ENCODE data around the gene PGM1. TPM values are rescaled to one million over a fixed set of nuclear protein-coding genes. Genes with fewer than 3 reads are reported as not detected.

Gene PGM1
- total and polyA plus RNA-seq, 10 of the 15 experiments (the other 5 are each of a cell fraction or from before 2014, with no cell fraction given), result 22.5 to 72.6 (median 50.8) TPM

DNA sequence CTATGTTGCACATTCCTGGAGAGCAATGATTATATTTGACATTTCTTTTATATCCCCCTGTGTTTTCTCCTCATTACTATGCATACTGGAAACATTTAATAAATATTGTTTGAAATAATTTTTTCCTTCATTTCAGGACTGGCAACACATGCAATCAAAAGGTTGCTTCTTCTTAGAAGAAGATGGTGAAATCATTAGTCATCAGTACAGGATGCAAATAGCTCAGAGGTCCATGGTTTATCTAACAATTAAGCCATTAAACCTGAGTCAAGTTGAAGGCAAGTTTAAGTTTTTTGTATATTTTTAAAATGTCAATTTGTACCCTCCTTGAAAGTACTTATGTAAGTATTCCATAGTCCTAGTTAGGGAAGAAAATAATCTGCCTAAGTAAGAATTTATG, 47.4 kb upstream of the PGM1 start:
- no TSS peak for BruUV-seq (replicated peaks)
- Histone ChIP-seq H3K27ac (ENCODE audit: control insufficient read depth, insufficient read depth) (no peak overlapping the region), H2AFZ (ENCODE audit: control insufficient read depth, low read depth, low read length) (no peak overlapping the region), H3K4me1 (ENCODE audit: control insufficient read depth, insufficient read depth, low read length) (no peaks in the 10 kb centered on the region), H3K79me2 (ENCODE audit: control insufficient read depth, insufficient read depth, low read length) (no peaks in the 10 kb centered on the region), H3K4me3 (no peak overlapping the region), H4K20me1 (ENCODE audit: control insufficient read depth, insufficient read depth) (no peaks in the 10 kb centered on the region), H3K9ac (ENCODE audit: control insufficient read depth, insufficient read depth, low read length) (no peak overlapping the region), H3K27me3 (replicated peaks in 1 of 2; ENCODE audit: control insufficient read depth in 2 of 2, insufficient read depth in 2 of 2, low read length in 1 of 2) (no peaks in the 10 kb centered on the region), H3K36me3 (ENCODE audit: control insufficient read depth in 2 of 2, insufficient read depth in 2 of 2, low read length in 1 of 2) (no peaks in the 10 kb centered on the region), H3K4me2 (ENCODE audit: control insufficient read depth, insufficient read depth) (no peak overlapping the region), H3K9me3 (replicated peaks; ENCODE audit: control insufficient read depth, insufficient read depth, low read length) (no peaks in the 10 kb centered on the region)
- in situ Hi-C loops (cut with MboI) (no loop called here), intact Hi-C loops (cut with micrococcal nuclease; ENCODE audit: unreplicated experiment) (no loop called here)
- CTCF ChIA-PET, result interaction anchor here (1.3 kb wide), 1 partner anchor 9 kb away, joined by 5 read pairs; no protein-coding TSS in a partner anchor
- ATAC-seq (no peak), FAIRE-seq (no peak), DNase-seq (ENCODE audit: low read depth, low spot score) (no peak)
- POLR2A ChIA-PET, result no interaction called here
- SMC1A ChIA-PET (ENCODE audit: uncharacterized antibody, unreplicated experiment), result interaction anchor here (0.6 to 1.1 kb wide), 2 partner anchors 26 to 77 kb away, joined by 3 to 4 read pairs; no protein-coding TSS in a partner anchor
- TF ChIP-seq POLR2AphosphoS5 (IDR thresholded peaks at IDR 0.05; ENCODE audit: low read length) (no peak), SMAD1 (IDR thresholded peaks at IDR 0.05; ENCODE audit: low read depth, partially characterized antibody) (no peak), CHD2 (IDR thresholded peaks at IDR 0.05; ENCODE audit: borderline replicate concordance, low read depth, low read length) (no peak), HDAC6 (IDR thresholded peaks at IDR 0.05; ENCODE audit: unreplicated experiment) (no peak), IKZF1 (conservative IDR thresholded peaks at IDR 0.05) (no peak)
- TF ChIP-seq, protein P1, sequence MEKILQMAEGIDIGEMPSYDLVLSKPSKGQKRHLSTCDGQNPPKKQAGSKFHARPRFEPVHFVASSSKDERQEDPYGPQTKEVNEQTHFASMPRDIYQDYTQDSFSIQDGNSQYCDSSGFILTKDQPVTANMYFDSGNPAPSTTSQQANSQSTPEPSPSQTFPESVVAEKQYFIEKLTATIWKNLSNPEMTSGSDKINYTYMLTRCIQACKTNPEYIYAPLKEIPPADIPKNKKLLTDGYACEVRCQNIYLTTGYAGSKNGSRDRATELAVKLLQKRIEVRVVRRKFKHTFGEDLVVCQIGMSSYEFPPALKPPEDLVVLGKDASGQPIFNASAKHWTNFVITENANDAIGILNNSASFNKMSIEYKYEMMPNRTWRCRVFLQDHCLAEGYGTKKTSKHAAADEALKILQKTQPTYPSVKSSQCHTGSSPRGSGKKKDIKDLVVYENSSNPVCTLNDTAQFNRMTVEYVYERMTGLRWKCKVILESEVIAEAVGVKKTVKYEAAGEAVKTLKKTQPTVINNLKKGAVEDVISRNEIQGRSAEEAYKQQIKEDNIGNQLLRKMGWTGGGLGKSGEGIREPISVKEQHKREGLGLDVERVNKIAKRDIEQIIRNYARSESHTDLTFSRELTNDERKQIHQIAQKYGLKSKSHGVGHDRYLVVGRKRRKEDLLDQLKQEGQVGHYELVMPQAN (conservative IDR thresholded peaks at IDR 0.05), result no peak
- TF ChIP-seq, protein P2, sequence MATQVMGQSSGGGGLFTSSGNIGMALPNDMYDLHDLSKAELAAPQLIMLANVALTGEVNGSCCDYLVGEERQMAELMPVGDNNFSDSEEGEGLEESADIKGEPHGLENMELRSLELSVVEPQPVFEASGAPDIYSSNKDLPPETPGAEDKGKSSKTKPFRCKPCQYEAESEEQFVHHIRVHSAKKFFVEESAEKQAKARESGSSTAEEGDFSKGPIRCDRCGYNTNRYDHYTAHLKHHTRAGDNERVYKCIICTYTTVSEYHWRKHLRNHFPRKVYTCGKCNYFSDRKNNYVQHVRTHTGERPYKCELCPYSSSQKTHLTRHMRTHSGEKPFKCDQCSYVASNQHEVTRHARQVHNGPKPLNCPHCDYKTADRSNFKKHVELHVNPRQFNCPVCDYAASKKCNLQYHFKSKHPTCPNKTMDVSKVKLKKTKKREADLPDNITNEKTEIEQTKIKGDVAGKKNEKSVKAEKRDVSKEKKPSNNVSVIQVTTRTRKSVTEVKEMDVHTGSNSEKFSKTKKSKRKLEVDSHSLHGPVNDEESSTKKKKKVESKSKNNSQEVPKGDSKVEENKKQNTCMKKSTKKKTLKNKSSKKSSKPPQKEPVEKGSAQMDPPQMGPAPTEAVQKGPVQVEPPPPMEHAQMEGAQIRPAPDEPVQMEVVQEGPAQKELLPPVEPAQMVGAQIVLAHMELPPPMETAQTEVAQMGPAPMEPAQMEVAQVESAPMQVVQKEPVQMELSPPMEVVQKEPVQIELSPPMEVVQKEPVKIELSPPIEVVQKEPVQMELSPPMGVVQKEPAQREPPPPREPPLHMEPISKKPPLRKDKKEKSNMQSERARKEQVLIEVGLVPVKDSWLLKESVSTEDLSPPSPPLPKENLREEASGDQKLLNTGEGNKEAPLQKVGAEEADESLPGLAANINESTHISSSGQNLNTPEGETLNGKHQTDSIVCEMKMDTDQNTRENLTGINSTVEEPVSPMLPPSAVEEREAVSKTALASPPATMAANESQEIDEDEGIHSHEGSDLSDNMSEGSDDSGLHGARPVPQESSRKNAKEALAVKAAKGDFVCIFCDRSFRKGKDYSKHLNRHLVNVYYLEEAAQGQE (IDR thresholded peaks at IDR 0.05; ENCODE audit: low read depth, low read length), result no peak
- TF ChIP-seq, protein P3, sequence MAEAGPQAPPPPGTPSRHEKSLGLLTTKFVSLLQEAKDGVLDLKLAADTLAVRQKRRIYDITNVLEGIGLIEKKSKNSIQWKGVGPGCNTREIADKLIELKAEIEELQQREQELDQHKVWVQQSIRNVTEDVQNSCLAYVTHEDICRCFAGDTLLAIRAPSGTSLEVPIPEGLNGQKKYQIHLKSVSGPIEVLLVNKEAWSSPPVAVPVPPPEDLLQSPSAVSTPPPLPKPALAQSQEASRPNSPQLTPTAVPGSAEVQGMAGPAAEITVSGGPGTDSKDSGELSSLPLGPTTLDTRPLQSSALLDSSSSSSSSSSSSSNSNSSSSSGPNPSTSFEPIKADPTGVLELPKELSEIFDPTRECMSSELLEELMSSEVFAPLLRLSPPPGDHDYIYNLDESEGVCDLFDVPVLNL (IDR thresholded peaks at IDR 0.05; ENCODE audit: low read depth, low read length), result no peak
- RAD21 ChIA-PET (ENCODE audit: unreplicated experiment), result no interaction called here

Data from GM12878 (cell line).